Brain microvascular endothelial cell (primary cell): ENCODE measurements around the gene NOSTRIN.
"Not testable (repeated sequence)": the region's sequence is repeated elsewhere in the genome, so short reads cannot be mapped to it uniquely, and the experiment has no call there.

ENCODE experiments used
- DNase-seq: peaks from one replicate; pipeline ENCODE4 v3.0.0-alpha.2; 2020
- H3K27ac ChIP-seq: fragments of 250-450 bp; sonication (Bioruptor Pico); 2 replicates; pipeline ENCODE4 v1.5.1; 2020; ENCODE audit warnings: mild to moderate bottlenecking, moderate library complexity
- H3K27me3 ChIP-seq: fragments of 250-450 bp; sonication (Bioruptor Pico); replicated peaks from 2 replicates; pipeline ENCODE4 v1.5.1; 2020; ENCODE audit warnings: mild to moderate bottlenecking
- H3K36me3 ChIP-seq: fragments of 250-450 bp; sonication (Bioruptor Pico); replicated peaks from 2 replicates; pipeline ENCODE4 v1.5.1; 2020; ENCODE audit warnings: mild to moderate bottlenecking
- H3K4me3 ChIP-seq: 2 replicates; pipeline ENCODE4 v1.5.1; 2011; ENCODE audit warnings: low read depth, mild to moderate bottlenecking, control low read depth, low read length, moderate library complexity
- in situ Hi-C: cut with HindIII; loops from 2 replicates; pipeline ENCODE4 v1.10.0; 2017; ENCODE audit warnings: low sequenced_read_pairs, low pct_ligation_motif_present
- TF ChIP-seq, protein P1 (sequence below): IDR thresholded peaks from 2 replicates; pipeline ENCODE4 v1.5.1; 2011; ENCODE audit warnings: low read depth, mild to moderate bottlenecking, moderate library complexity, low read length, control low read depth, inconsistent platforms; ENCODE audit errors: missing control alignments

The NOSTRIN gene

DNA sequence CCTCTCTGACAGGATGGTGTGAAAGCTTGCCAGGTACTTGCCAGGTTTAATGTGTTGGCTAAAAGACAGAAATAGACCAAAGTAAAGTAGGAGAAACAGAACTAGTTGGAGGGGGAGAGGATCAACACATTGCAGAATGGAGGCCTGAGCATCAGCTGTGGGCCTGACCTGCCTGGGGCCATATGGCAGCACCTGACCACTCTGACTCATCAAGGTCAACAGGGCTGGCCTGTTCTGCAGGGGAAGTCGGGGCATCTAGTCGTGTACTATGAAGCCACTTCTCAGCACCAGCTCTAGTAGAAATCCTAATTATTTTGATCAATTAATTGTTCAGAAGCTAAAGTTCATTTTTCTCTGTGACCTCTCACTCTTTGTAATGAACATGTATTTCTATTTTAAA is 35.8 kb upstream of the NOSTRIN start:
- Histone ChIP-seq H3K27ac (no peak overlapping the region), H3K36me3 (no peaks in the 10 kb centered on the region), H3K27me3 (no peaks in the 10 kb centered on the region), H3K4me3 (no peak overlapping the region)
- no peak for DNase-seq
- TF ChIP-seq, protein P1, sequence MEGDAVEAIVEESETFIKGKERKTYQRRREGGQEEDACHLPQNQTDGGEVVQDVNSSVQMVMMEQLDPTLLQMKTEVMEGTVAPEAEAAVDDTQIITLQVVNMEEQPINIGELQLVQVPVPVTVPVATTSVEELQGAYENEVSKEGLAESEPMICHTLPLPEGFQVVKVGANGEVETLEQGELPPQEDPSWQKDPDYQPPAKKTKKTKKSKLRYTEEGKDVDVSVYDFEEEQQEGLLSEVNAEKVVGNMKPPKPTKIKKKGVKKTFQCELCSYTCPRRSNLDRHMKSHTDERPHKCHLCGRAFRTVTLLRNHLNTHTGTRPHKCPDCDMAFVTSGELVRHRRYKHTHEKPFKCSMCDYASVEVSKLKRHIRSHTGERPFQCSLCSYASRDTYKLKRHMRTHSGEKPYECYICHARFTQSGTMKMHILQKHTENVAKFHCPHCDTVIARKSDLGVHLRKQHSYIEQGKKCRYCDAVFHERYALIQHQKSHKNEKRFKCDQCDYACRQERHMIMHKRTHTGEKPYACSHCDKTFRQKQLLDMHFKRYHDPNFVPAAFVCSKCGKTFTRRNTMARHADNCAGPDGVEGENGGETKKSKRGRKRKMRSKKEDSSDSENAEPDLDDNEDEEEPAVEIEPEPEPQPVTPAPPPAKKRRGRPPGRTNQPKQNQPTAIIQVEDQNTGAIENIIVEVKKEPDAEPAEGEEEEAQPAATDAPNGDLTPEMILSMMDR = no peak
- in situ Hi-C loops = no loop called here

GRCh38 chr2:168767258-168767657 is 35.2 kb upstream of the NOSTRIN start:
- H3K4me3 ChIP-seq = no peak overlapping the region
- in situ Hi-C loops = no loop called here
- no peaks in the 10 kb centered on the region for H3K27me3 ChIP-seq
- TF ChIP-seq, protein P1 = no peak
- no peaks in the 10 kb centered on the region for H3K36me3 ChIP-seq
- DNase-seq = no peak
- H3K27ac ChIP-seq = no peak overlapping the region

- H3K4me3 ChIP-seq, H3K27ac ChIP-seq, H3K27me3 ChIP-seq, H3K36me3 ChIP-seq, DNase-seq, in situ Hi-C loops: not testable (repeated sequence)
These were observed 34.1 kb upstream of the NOSTRIN start for GRCh38 chr2:168768357-168768756.

DNA sequence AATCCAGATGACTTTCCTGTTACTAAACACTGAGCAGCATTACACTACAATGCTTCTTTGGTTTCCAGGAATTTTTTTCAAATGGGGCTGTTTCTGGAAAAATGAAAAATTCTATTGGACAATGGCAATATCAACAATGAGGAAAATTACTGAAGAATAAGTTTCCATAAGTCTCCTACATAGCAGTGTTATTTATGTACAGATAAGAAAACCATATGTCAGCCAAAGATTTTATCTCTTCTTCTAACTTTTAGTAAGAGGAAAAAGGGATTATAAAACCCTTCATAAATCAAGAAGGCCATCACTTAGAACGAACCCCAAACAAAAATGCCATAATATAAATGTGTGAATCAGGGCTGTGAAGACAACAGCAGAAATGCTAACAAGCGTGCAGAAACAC is 31.6 kb upstream of the NOSTRIN start:
- TF ChIP-seq, protein P1 = no peak
- Histone ChIP-seq H3K27me3 (no peaks in the 10 kb centered on the region), H3K27ac (no peak overlapping the region), H3K4me3 (no peak overlapping the region), H3K36me3 (no peaks in the 10 kb centered on the region)
- in situ Hi-C loops = no loop called here
- no peak for DNase-seq

DNA sequence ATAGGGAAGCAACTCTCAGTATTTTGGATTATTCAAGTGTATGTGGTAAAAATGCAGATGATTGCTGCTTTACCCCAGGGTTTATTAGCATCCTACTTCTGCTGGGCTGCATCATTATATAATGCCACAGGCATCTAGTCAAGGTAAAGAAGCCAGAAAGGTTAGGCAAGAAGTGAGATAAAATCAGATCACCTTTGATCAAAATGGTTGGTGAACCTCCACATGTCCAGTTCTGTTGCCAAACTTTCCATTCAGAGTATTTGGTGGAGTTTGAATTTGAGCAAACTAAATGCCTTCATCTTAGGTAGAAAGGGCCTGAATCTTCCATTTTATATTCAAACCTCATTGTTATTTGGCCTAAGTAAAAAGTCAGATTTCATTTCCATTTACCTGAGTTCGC is 29.7 kb upstream of the NOSTRIN start:
- Histone ChIP-seq H3K4me3 (no peak overlapping the region), H3K27ac (no peak overlapping the region), H3K27me3 (no peaks in the 10 kb centered on the region), H3K36me3 (no peaks in the 10 kb centered on the region)
- no peak for DNase-seq
- in situ Hi-C loops = no loop called here
- TF ChIP-seq, protein P1 = no peak

DNA sequence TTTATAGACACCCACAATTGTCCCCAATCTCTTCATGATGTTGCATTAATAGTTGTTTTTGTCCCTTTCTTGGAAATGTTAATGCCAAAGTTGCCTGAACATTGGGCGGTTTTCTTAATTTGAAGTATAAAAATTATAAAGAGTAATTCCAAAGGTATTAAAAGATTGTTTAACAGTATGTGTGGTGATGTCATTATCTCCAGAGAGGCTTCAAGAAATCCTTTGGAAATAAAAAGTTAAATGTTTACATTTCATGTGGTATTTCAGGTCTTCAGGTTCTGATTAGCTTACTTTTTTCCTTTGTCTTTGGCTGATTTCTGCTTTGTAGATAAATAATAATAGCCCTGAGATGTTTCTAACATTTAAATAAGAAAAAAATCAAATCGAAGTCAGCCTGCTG is 29.3 kb upstream of the NOSTRIN start:
- DNase-seq = no peak
- H3K4me3 ChIP-seq = no peak overlapping the region
- H3K27me3 ChIP-seq = no peaks in the 10 kb centered on the region
- H3K27ac ChIP-seq = no peak overlapping the region
- in situ Hi-C loops = no loop called here
- TF ChIP-seq, protein P1 = no peak
- no peaks in the 10 kb centered on the region for H3K36me3 ChIP-seq
